Ovary (tissue), 9 donors: Measurements from ENCODE around the gene UBE3D. TPM values are rescaled to one million over a fixed set of nuclear protein-coding genes. Genes with fewer than 3 reads are reported as not detected.

ENCODE experiments used
- DNase-seq, 5 donors: peaks; one replicate each; pipeline ENCODE4 v3.0.0-alpha.2; 2019 to 2020
- H3K27ac ChIP-seq, 2 donors: fragments of 200-600 bp; one replicate each; pipeline versions ENCODE4 v1.5.1 to v1.8.0; 2019 to 2022
- H3K27me3 ChIP-seq: fragments of 200-600 bp; one replicate; pipeline ENCODE4 v1.8.0; 2022
- H3K36me3 ChIP-seq: fragments of 200-600 bp; sonication (generic); one replicate; pipeline ENCODE4 v1.5.1; 2019
- H3K4me1 ChIP-seq: one replicate; pipeline ENCODE4 v1.8.1; 2013; ENCODE audit warnings: mild to moderate bottlenecking, moderate library complexity; ENCODE audit not compliant: insufficient read depth
- H3K4me3 ChIP-seq: fragments of 200-600 bp; sonication (generic); one replicate; pipeline ENCODE4 v1.5.1; 2017
- H3K9me3 ChIP-seq, 2 donors: fragments of 200-600 bp in 1 of 2; sonication (generic) in 1 of 2; one replicate each; pipeline versions ENCODE4 v1.5.1 to v1.8.1; 2013 to 2019; ENCODE audit warnings: mild to moderate bottlenecking in 1 of 2, moderate library complexity in 1 of 2
- EP300 ChIP-seq: sonication (generic); formaldehyde crosslinking; IDR thresholded peaks from one replicate; pipeline ENCODE4 v1.6.1; 2017; ENCODE audit warnings: antibody characterized with exemption
- POLR2A ChIP-seq: fragments of 450-650 bp; IDR thresholded peaks from one replicate; pipeline ENCODE4 v1.6.1; 2017; ENCODE audit warnings: antibody characterized with exemption, mild to moderate bottlenecking, moderate library complexity
- WGBS, 3 donors: extraction: QIAGEN DNeasy Blood & Tissue Kit in 1 of 3; methylation state at CpG; one replicate each; pipeline versions ENCODE4 v1.1.5 to v1.1.7; 2013 to 2017; 5-methylcytosine and 5-hydroxymethylcytosine counted together
- intact Hi-C, 4 donors: fragments of 100-400 bp; cut with DNase I; formaldehyde crosslinking; loops; one replicate each; pipeline versions ENCODE4 v1.11.0 to v1.15.1; 2022 to 2023
- polyA plus RNA-seq, 2 donors: library from polyadenylated mRNA; stranded (reverse); fragments of 200-250 nt in 1 of 2; fragments of 350-450 nt in 1 of 2; fragmentation: Illumina TruSeq in 1 of 2; extraction: RNeasy Lipid Tissue Mini Kit (QIAGEN cat#74804) in 1 of 2; gene quantifications; one replicate each; pipeline ENCODE4 v1.2.3, GENCODE V29; 2013 to 2014
- total RNA-seq, 7 donors: library from RNA; depleted of rRNA in 2 of 7; stranded (reverse); fragments of >200 nt in 2 of 7; fragmentation: NEBNext Ultra II Directional in 3 of 7; extraction: Animal tissue kit (Norgen Biotek cat#: 25700) in 3 of 7; gene quantifications; one replicate each; pipeline versions ENCODE4 v1.1.0 to v1.2.4, GENCODE V29; 2016 to 2023
- TF ChIP-seq, protein P1 (sequence below), 3 donors: fragments of 450-650 bp in 2 of 3; fragments of 200-600 bp in 1 of 3; IDR thresholded peaks; one replicate each; pipeline versions ENCODE4 v1.5.1 to v1.8.0; 2016 to 2022; ENCODE audit warnings: antibody characterized with exemption in 3 of 3, mild to moderate bottlenecking in 1 of 3
- donor health status: DM: no; HTN: no; CAD: no; lungs with moderate emphysema.
- donor health status: DM: no; HTN: no; CAD: no.
- donor health status: Bipolar disorder and iron deficiency.
- donor health status: DM: yes; HTN: yes; CAD: no.
- donor health status: DM: no; HTN: no; CAD: no.
- donor health status: DM: yes; HTN: yes; CAD: no.

The UBE3D gene
- total and polyA plus RNA-seq, 9 donors, result 3.3 to 13.1 (median 5.9) TPM

- intact Hi-C loops, result no loop called here
- Histone ChIP-seq H3K27me3 (no peaks in the 10 kb centered on the region), H3K27ac (no peak overlapping the region), H3K36me3 (no peaks in the 10 kb centered on the region), H3K4me3 (no peak overlapping the region), H3K4me1 (no peaks in the 10 kb centered on the region), H3K9me3 (no peaks in the 10 kb centered on the region)
- TF ChIP-seq, protein P1, sequence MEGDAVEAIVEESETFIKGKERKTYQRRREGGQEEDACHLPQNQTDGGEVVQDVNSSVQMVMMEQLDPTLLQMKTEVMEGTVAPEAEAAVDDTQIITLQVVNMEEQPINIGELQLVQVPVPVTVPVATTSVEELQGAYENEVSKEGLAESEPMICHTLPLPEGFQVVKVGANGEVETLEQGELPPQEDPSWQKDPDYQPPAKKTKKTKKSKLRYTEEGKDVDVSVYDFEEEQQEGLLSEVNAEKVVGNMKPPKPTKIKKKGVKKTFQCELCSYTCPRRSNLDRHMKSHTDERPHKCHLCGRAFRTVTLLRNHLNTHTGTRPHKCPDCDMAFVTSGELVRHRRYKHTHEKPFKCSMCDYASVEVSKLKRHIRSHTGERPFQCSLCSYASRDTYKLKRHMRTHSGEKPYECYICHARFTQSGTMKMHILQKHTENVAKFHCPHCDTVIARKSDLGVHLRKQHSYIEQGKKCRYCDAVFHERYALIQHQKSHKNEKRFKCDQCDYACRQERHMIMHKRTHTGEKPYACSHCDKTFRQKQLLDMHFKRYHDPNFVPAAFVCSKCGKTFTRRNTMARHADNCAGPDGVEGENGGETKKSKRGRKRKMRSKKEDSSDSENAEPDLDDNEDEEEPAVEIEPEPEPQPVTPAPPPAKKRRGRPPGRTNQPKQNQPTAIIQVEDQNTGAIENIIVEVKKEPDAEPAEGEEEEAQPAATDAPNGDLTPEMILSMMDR (IDR thresholded peaks at IDR 0.05), result no peak
- TF ChIP-seq EP300, result no peak
- TF ChIP-seq POLR2A, result no peak
- 78 to 88% (median 83%) methylated on average over 1 of the region's 1 CpG for WGBS, 3 donors
- no peak for DNase-seq
These were observed 107.1 kb downstream of the UBE3D start for GRCh38 chr6:82958551-82958950.

GRCh38 chr6:82957868-82958245 lies 107.8 kb downstream of the UBE3D start:
- no peak for DNase-seq
- H3K27ac ChIP-seq, result no peak overlapping the region
- H3K9me3 ChIP-seq, result no peaks in the 10 kb centered on the region
- TF ChIP-seq, protein P1 (IDR thresholded peaks at IDR 0.05), result no peak
- no peak for TF ChIP-seq POLR2A
- TF ChIP-seq EP300, result no peak
- no peaks in the 10 kb centered on the region for H3K27me3 ChIP-seq
- H3K4me1 ChIP-seq, result no peaks in the 10 kb centered on the region
- H3K36me3 ChIP-seq, result no peaks in the 10 kb centered on the region
- WGBS, 3 donors, result 78 to 86% (median 83%) methylated on average over 2 of the region's 2 CpGs
- intact Hi-C loops, result no loop called here
- H3K4me3 ChIP-seq, result no peak overlapping the region

- no peak overlapping the region for H3K4me3 ChIP-seq
- H3K27me3 ChIP-seq, result no peaks in the 10 kb centered on the region
- WGBS, 3 donors, result 66 to 80% (median 72%) methylated on average over 9 of the region's 9 CpGs
- intact Hi-C loops, result no loop called here
- H3K27ac ChIP-seq, result no peak overlapping the region
- no peak for DNase-seq
- H3K9me3 ChIP-seq, result no peaks in the 10 kb centered on the region
- no peaks in the 10 kb centered on the region for H3K4me1 ChIP-seq
- no peaks in the 10 kb centered on the region for H3K36me3 ChIP-seq
- no peak for TF ChIP-seq EP300
- no peak for TF ChIP-seq POLR2A
- TF ChIP-seq, protein P1 (IDR thresholded peaks at IDR 0.05), result no peak
These were observed 108.3 kb downstream of the UBE3D start for GRCh38 chr6:82957171-82957867.

- H3K9me3 ChIP-seq, result no peaks in the 10 kb centered on the region
- H3K27ac ChIP-seq, result no peak overlapping the region
- intact Hi-C loops, result no loop called here
- no peak for DNase-seq
- no peaks in the 10 kb centered on the region for H3K36me3 ChIP-seq
- TF ChIP-seq, protein P1 (IDR thresholded peaks at IDR 0.05), result no peak
- no peak for TF ChIP-seq POLR2A
- TF ChIP-seq EP300, result no peak
- H3K4me1 ChIP-seq, result no peaks in the 10 kb centered on the region
- WGBS, 3 donors, result 9 to 37% (median 25%) methylated on average over 1 of the region's 1 CpG
- H3K27me3 ChIP-seq, result no peaks in the 10 kb centered on the region
- H3K4me3 ChIP-seq, result no peak overlapping the region
These were observed 109.8 kb downstream of the UBE3D start for GRCh38 chr6:82955841-82956240.
